ENCODE results near the gene CLCN6. TPM values are rescaled to one million over a fixed set of nuclear protein-coding genes. Genes with fewer than 3 reads are reported as not detected.

Gene CLCN6
- total and polyA plus RNA-seq, 2 of the 13 experiments (the other 11 are each of a cell fraction or from before 2014, with no cell fraction given): 14.9 to 19.3 TPM

DNA sequence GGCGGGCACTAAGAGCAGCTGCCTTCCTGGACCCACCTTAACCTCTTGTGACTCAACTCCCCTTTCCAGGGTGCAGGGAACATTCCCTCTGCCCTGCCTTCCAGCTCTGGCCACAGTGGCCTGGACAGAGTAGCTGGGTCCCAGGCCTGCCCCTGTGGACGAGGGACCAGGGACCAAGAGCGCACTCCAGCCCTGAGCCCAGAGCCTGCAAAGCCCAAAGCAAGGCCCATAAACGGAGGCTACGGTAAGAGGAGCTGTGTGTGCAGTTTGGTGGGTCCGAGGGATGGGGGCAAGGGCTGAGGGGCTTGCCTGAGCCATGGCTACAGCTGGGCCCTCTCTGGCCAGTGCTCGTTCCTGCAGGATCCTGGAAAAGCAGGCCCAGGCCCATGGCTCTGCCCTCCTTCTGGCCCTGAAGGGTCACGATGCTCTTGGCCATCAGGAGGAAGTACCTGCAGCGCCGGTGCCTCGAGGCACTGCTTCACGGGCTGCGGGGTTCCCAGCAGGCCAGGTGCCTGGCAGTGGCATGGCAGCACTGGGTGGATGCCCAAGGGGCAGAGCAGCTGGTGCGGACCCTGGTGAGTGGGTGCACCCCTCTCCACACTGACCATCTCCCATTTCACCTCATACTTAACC is 18.1 kb upstream of the CLCN6 start:
- no TSS peak for BruUV-seq (replicated peaks)
- H3K36me3 ChIP-seq (replicated peaks in 1 of 2; ENCODE audit: control insufficient read depth in 1 of 2, insufficient read depth in 2 of 2, low read length in 2 of 2): no peaks in the 10 kb centered on the region
- 0 out of 3 replicates have a peak, but pooled peaks have one; percentile 3 for ATAC-seq
- H3K4me1 ChIP-seq (ENCODE audit: insufficient read depth, low read length): peaks cover 40% of the 10 kb centered on the region
- no peak overlapping the region for H2AFZ ChIP-seq (ENCODE audit: low read length)
- no peaks in the 10 kb centered on the region for H4K20me1 ChIP-seq (ENCODE audit: insufficient read depth, low read length)
- WGBS (ENCODE audit: low lambda C conversion rate): 71% methylated on average over 4 of the region's 14 CpGs
- no peak overlapping the region for H3K27ac ChIP-seq (ENCODE audit: extremely low read length, insufficient read depth, low read length)
- no peak overlapping the region for H3K9ac ChIP-seq (ENCODE audit: insufficient read depth, low read depth, low read length)
- H3K27me3 ChIP-seq (ENCODE audit: control insufficient read depth in 1 of 2, insufficient read depth in 2 of 2, low read length in 2 of 2): peaks cover 1 to 5% of the 10 kb centered on the region in 2 experiments; a peak in 1 of 5 replicates
- intact Hi-C loops (cut with micrococcal nuclease; ENCODE audit: unreplicated experiment) (no loop called here), in situ Hi-C loops (cut with HindIII; ENCODE audit: extremely low pct_ligation_motif_present, low pct_unique_long_range_greater_than_20kb) (no loop called here)
- no peaks in the 10 kb centered on the region for H3K79me2 ChIP-seq (ENCODE audit: insufficient read depth, low read length)
- ChIA-PET POLR2A (interaction anchor here (0.6 to 2.9 kb wide), 3 partner anchors 16 to 27 kb away, joined by 4 to 12 read pairs (median 9); partner anchors contain the start of genes CLCN6 and MTHFR), CTCF (ENCODE audit: low intra/inter-chr PET ratio, low total read pairs) (no interaction called here)
- no peak overlapping the region for H3K4me2 ChIP-seq (ENCODE audit: low read depth, low read length)
- DNase-seq (ENCODE audit: low spot score): no peak
- H3K4me3 ChIP-seq (replicated peaks in 1 of 3; ENCODE audit: insufficient read depth in 1 of 3, low read depth in 2 of 3, low read length in 3 of 3): no peak overlapping the region; a peak in 1 of 6 replicates
- no peak for FAIRE-seq
- H3K9me3 ChIP-seq (ENCODE audit: low read length): no peaks in the 10 kb centered on the region
- TF ChIP-seq THAP11 (CRISPR knock-in tag; IDR thresholded peaks at IDR 0.05) (no peak), ZNF552 (CRISPR knock-in tag; IDR thresholded peaks at IDR 0.05; ENCODE audit: borderline replicate concordance) (no peak), AGO1 (IDR thresholded peaks at IDR 0.05; ENCODE audit: low read depth, low read length, poor library complexity, severe bottlenecking) (no peak), ZNF780A (CRISPR knock-in tag; IDR thresholded peaks at IDR 0.05) (no peak), EEA1 (CRISPR knock-in tag; IDR thresholded peaks at IDR 0.05; ENCODE audit: borderline replicate concordance) (no peak), TBL1XR1 (IDR thresholded peaks at IDR 0.05; ENCODE audit: borderline replicate concordance, low read length, partially characterized antibody) (no peak), SKIL (CRISPR knock-in tag; IDR thresholded peaks at IDR 0.05; ENCODE audit: borderline replicate concordance) (no peak), FOXP4 (CRISPR knock-in tag; IDR thresholded peaks at IDR 0.05) (no peak), EHMT2 (IDR thresholded peaks at IDR 0.05; ENCODE audit: borderline replicate concordance, low read depth, low read length) (no peak), RARG (CRISPR knock-in tag; IDR thresholded peaks at IDR 0.05; ENCODE audit: low read depth) (no peak), HMGXB4 (CRISPR knock-in tag; IDR thresholded peaks at IDR 0.05; ENCODE audit: borderline replicate concordance in 1 of 2, low read depth in 1 of 2) (no peak), ZNF138 (CRISPR knock-in tag; IDR thresholded peaks at IDR 0.05; ENCODE audit: low read depth) (no peak), IRF9 (CRISPR knock-in tag; IDR thresholded peaks at IDR 0.05; ENCODE audit: borderline replicate concordance) (0 out of 2 replicates have a peak, but pooled peaks have one; percentile 5)

Measured in HepG2 (cell line).